MM.1S (cell line): ENCODE measurements around the gene VSNL1.

Experiments used
- CTCF ChIP-seq: fragments of 300-600 bp; sonication (generic); IDR thresholded peaks from 2 replicates; pipeline ENCODE4 v1.5.1; 2016; ENCODE audit warnings: antibody characterized with exemption, low read length, mixed read lengths
- EZH2 ChIP-seq: fragments of 300-600 bp; sonication (generic); optimal IDR thresholded peaks from 2 replicates; pipeline ENCODE3; 2017; ENCODE audit warnings: low read depth, mild to moderate bottlenecking, antibody characterized with exemption, low read length, mixed read lengths

- TF ChIP-seq CTCF = no peak
- TF ChIP-seq EZH2 = no peak
These were observed 77.5 kb downstream of the VSNL1 start for GRCh38 chr2:17617955-17618354.
